Measurements from ENCODE around the gene MEF2D. TPM values are rescaled to one million over a fixed set of nuclear protein-coding genes. Genes with fewer than 3 reads are reported as not detected.

Gene MEF2D
- total RNA-seq, 1 donor from 2014 or later = 20.7 TPM

DNA sequence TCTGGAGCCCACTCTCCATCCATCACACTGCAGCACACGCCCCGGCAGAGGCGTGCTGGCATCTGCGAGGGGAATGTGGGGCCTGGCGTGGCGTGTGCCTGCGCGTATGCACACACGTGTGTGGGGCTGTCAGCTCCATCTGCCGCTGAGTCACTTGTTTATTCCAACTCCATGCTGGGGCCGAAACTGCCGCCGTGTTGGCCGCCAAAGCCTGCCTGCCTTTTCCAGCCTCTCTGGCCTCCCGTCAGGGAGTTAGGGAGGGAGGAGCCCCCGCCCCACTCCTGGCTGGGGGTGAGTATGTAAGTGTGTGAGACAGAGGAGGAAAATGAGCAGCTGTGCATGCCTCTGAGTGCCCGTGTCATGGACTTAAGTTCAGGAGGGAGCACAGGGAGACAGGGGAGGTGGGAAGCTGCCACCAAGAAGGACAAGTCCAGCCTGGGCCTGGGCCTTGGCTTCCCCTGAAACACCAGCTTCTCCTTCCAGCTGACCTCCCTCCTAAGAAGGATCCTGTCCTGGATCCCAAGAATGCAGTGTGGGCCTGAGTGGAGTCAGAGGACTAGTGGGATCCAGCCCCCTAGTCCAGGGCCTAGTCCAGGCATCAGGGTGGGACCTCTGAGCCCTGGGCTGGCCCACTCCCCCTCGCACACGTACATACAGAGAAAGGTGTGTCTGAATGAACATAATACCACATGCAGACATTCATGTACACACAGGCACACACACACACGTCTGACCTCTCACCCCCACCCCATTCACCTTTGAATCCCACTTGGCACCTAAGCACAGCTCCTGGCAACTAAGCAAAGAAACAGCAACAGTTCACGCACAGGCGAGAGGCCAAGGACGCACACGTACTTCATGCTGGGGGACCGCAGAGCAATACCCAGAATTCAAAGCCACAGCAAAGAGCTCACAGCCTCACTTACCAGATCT lies 24.7 kb downstream of the MEF2D start:
- H3K27ac Mint-ChIP-seq = peak overlapping the region; percentile 32
- H3K36me3 Mint-ChIP-seq = peaks cover 16% of the 10 kb centered on the region
- DNase-seq (ENCODE audit: extremely low spot score, unreplicated experiment) = no peak
- H3K4me3 Mint-ChIP-seq = no peak overlapping the region
- no peaks in the 10 kb centered on the region for H3K27me3 Mint-ChIP-seq
- H3K4me1 Mint-ChIP-seq (ENCODE audit: unreplicated experiment) = peaks cover 12% of the 10 kb centered on the region
- H3K9me3 Mint-ChIP-seq = no peaks in the 10 kb centered on the region
- TF ChIP-seq, protein P1, sequence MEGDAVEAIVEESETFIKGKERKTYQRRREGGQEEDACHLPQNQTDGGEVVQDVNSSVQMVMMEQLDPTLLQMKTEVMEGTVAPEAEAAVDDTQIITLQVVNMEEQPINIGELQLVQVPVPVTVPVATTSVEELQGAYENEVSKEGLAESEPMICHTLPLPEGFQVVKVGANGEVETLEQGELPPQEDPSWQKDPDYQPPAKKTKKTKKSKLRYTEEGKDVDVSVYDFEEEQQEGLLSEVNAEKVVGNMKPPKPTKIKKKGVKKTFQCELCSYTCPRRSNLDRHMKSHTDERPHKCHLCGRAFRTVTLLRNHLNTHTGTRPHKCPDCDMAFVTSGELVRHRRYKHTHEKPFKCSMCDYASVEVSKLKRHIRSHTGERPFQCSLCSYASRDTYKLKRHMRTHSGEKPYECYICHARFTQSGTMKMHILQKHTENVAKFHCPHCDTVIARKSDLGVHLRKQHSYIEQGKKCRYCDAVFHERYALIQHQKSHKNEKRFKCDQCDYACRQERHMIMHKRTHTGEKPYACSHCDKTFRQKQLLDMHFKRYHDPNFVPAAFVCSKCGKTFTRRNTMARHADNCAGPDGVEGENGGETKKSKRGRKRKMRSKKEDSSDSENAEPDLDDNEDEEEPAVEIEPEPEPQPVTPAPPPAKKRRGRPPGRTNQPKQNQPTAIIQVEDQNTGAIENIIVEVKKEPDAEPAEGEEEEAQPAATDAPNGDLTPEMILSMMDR (conservative IDR thresholded peaks at IDR 0.05) = no peak

DNA sequence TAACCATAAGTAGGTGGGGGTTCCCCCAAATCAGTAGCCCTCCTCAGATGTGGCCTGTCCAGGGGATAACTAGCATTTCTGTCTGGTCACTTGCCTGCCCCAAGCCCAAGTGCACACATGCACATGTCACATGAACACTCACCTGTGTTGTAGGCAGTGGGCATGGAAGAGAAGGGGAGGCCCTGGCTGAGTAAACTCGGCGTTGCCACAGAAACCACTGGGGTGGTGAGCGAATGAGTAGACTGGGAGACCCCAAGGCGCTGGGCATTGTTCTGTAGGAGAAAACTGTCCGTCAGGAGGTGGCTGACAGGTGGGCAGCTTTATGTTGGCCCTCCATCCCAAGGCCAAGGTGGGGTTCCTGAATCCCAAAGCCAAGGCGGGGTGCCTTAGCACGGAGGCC lies 25.6 kb downstream of the MEF2D start:
- peaks cover 10% of the 10 kb centered on the region for H3K36me3 Mint-ChIP-seq
- no peaks in the 10 kb centered on the region for H3K27me3 Mint-ChIP-seq
- no peak overlapping the region for H3K27ac Mint-ChIP-seq

DNA sequence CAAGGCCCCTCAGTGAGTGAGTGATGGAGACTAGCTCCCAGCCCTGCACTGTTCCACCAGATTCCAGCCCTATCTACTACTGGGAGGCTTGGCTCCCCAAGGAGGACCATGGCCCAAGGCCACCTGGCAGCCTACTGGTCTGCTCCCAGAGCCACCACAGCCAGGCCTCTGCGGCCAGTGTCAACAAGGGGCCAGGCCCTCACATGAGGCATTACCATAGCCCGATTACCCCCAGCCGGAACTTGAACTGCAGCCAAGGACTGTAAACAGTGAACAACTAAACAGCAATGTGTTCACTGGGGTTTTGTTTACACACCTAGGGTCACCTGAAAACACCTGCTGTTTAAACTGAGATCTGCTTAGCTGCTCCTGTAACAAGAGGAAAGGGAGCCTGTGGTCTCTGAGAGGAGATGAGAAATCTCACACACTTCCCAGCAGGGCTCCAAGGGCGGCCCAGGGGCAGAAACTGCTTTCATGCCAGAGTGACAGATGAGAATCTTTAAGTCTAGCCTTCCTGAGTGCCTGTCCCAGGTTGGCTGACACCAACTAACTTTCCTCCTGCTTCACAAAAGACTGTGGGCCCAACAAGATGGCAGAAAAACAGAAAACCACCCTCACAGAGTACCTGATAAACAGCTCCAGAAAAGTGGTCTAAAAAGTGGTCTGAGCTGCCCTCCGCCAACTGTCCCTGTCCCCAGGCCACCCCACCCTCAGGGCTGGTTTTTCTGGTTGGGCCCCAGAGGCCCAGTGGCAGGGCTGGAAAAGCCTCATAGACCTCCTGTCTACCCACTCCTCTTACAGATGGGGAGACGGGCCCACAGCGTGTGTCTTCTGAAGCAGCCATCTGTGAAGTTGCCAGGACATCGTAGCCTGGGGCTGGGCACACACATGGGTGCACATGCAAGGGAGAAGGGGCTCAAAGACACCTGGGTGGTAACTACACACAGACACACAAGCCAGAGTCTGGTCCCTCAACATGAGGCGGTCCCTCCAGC lies 28.8 kb downstream of the MEF2D start:
- H3K27ac Mint-ChIP-seq = peak overlapping the region; percentile 93
- H3K4me3 Mint-ChIP-seq = peak overlapping the region; percentile 44
- H3K36me3 Mint-ChIP-seq = peaks cover 9% of the 10 kb centered on the region
- peaks cover 6% of the 10 kb centered on the region for H3K4me1 Mint-ChIP-seq (ENCODE audit: unreplicated experiment)
- no peaks in the 10 kb centered on the region for H3K27me3 Mint-ChIP-seq
- DNase-seq (ENCODE audit: extremely low spot score, unreplicated experiment) = no peak
- TF ChIP-seq, protein P1 (conservative IDR thresholded peaks at IDR 0.05) = no peak
- no peaks in the 10 kb centered on the region for H3K9me3 Mint-ChIP-seq

More for the DNA sequence above, 25.6 kb downstream of the MEF2D start:
- Mint-ChIP-seq H3K4me3 (no peak overlapping the region), H3K4me1 (ENCODE audit: unreplicated experiment) (peaks cover 6% of the 10 kb centered on the region), H3K9me3 (no peaks in the 10 kb centered on the region)
- no peak for DNase-seq (ENCODE audit: extremely low spot score, unreplicated experiment)
- TF ChIP-seq, protein P1 (conservative IDR thresholded peaks at IDR 0.05) = no peak

DNA sequence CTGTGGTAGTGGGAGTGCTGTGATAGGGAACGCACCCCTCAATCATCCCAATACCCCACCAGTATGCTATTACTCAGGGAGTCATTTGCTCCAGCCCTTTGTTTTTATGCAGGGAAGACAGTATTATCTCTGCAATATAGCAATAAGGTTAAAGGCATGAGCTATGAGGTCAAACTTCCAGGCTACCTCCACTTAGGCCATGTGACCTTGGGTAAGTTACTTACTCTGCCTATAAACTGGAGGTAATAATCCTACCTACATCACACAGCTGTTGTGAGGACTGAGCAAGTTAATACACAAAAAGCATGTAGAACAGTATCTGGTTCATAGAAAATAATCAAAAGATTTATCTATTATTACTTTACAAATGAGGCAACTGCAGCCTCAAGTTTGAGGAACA lies 30.1 kb downstream of the MEF2D start:
- no peak overlapping the region for H3K27ac Mint-ChIP-seq
- H3K27me3 Mint-ChIP-seq = no peaks in the 10 kb centered on the region
- H3K4me1 Mint-ChIP-seq (ENCODE audit: unreplicated experiment) = peaks cover 6% of the 10 kb centered on the region
- H3K9me3 Mint-ChIP-seq = no peaks in the 10 kb centered on the region
- TF ChIP-seq, protein P1 (conservative IDR thresholded peaks at IDR 0.05) = no peak
- no peak overlapping the region for H3K4me3 Mint-ChIP-seq
- no peak for DNase-seq (ENCODE audit: extremely low spot score, unreplicated experiment)
- H3K36me3 Mint-ChIP-seq = peaks cover 13% of the 10 kb centered on the region

DNA sequence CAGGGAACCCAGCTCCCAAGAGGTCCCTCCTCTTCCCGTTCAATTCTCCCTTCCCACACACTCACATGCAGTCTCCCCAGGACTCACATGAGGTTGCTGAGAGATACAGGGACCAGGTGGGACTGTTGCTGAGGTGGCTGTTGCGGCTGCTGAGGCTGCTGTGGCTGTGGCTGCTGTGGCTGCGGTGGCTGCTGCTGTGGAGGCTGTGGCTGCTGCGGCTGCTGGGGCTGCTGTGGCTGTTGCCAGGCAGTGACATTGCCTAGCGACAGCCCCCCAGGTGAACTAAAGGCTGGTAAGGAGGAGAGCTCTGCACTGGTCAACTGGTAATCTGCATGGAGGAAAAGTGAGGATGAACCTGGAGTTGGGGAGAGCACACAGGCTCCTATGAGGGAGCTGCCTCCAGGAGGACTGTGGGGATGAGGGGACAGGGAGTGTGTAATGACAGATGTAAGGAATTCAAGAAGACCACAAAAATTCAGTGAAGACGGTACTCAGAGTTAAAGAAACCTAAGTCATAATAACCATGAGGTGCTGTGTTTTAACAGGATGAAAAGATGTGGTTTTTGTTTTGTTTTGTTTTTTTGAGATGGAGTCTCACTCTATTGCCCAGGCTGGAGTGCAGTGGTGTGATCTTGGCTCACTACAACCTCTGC lies 31.8 kb downstream of the MEF2D start:
- H3K36me3 Mint-ChIP-seq = peaks cover 17% of the 10 kb centered on the region
- DNase-seq (ENCODE audit: extremely low spot score, unreplicated experiment) = no peak
- no peak overlapping the region for H3K27ac Mint-ChIP-seq

More for the DNA sequence above, 31.8 kb downstream of the MEF2D start:
- Mint-ChIP-seq H3K4me1 (ENCODE audit: unreplicated experiment) (peaks cover 6% of the 10 kb centered on the region), H3K27me3 (no peaks in the 10 kb centered on the region), H3K9me3 (no peaks in the 10 kb centered on the region), H3K4me3 (no peak overlapping the region)
- TF ChIP-seq, protein P1 (conservative IDR thresholded peaks at IDR 0.05) = no peak
